Esophagus muscularis mucosa (tissue), 3 donors: ENCODE measurements around the gene DDX47.

ENCODE experiments used
- EP300 ChIP-seq: sonication (generic); formaldehyde crosslinking; IDR thresholded peaks from one replicate; pipeline ENCODE4 v1.6.1; 2017; ENCODE audit warnings: antibody characterized with exemption
- TF ChIP-seq, protein P1 (sequence below), 3 experiments: fragments of 200-600 bp in 2 of 3; fragments of 450-650 bp in 1 of 3; sonication (generic) in 2 of 3; IDR thresholded peaks; one replicate each; pipeline ENCODE4 v1.5.1; 2017 to 2019; ENCODE audit warnings: antibody characterized with exemption in 3 of 3, mild to moderate bottlenecking in 2 of 3, moderate library complexity in 1 of 3

- no peak for TF ChIP-seq EP300
- TF ChIP-seq, protein P1, sequence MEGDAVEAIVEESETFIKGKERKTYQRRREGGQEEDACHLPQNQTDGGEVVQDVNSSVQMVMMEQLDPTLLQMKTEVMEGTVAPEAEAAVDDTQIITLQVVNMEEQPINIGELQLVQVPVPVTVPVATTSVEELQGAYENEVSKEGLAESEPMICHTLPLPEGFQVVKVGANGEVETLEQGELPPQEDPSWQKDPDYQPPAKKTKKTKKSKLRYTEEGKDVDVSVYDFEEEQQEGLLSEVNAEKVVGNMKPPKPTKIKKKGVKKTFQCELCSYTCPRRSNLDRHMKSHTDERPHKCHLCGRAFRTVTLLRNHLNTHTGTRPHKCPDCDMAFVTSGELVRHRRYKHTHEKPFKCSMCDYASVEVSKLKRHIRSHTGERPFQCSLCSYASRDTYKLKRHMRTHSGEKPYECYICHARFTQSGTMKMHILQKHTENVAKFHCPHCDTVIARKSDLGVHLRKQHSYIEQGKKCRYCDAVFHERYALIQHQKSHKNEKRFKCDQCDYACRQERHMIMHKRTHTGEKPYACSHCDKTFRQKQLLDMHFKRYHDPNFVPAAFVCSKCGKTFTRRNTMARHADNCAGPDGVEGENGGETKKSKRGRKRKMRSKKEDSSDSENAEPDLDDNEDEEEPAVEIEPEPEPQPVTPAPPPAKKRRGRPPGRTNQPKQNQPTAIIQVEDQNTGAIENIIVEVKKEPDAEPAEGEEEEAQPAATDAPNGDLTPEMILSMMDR (IDR thresholded peaks at IDR 0.05) = no peak
These were observed 21.3 kb upstream of the DDX47 start for GRCh38 chr12:12791756-12792369.
